SK-N-MC (cell line): ENCODE data around the gene RAI14.

Experiments
- EZH2 ChIP-seq: fragments of 200-600 bp; sonication (generic); IDR thresholded peaks from one replicate; pipeline ENCODE4 v1.6.1; 2017; ENCODE audit warnings: antibody characterized with exemption
- FOXP2 ChIP-seq: optimal IDR thresholded peaks from 2 replicates; pipeline ENCODE3; 2011; ENCODE audit warnings: mild to moderate bottlenecking, moderate library complexity; ENCODE audit not compliant: insufficient read depth; ENCODE audit errors: extremely low read length, control extremely low read depth
- POLR2AphosphoS5 ChIP-seq: IDR thresholded peaks from 2 replicates; pipeline ENCODE4 v1.6.1; 2012; ENCODE audit warnings: mild to moderate bottlenecking, low read depth, low read length, borderline replicate concordance

DNA sequence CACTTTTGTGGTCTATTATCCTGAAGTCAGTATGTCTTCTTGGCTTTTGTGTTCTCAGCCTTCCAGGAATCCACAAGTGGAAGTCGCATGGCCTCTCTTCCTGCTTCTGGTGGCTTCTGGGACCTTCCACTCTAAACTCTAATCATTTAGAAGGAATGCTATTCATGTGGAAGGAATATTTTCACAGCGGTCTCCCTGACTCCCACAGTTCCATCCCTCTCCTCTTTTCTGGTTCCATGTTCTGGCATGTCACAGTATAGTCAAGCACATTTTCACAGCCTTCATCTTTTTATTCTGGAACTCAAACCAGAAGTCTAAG, 7.3 kb upstream of the RAI14 start:
- TF ChIP-seq POLR2AphosphoS5 (no peak), EZH2 (no peak), FOXP2 (no peak)
